Peyer's patch (tissue), 4 donors: ENCODE measurements around the gene POU6F1. TPM values are rescaled to one million over a fixed set of nuclear protein-coding genes. Genes with fewer than 3 reads are reported as not detected.
"Not testable (repeated sequence)": the region's sequence is repeated elsewhere in the genome, so short reads cannot be mapped to it uniquely, and the experiment has no call there.

Experiments
- DNase-seq, 3 donors: peaks; one replicate each; pipeline ENCODE4 v3.0.0-alpha.2; 2017 to 2019
- H3K27ac ChIP-seq, 4 donors: fragments of 200-600 bp; sonication (generic); one replicate each; pipeline ENCODE4 v1.5.1; 2016 to 2019
- H3K27me3 ChIP-seq, 2 donors: fragments of 200-600 bp; sonication (generic); one replicate each; pipeline ENCODE4 v1.5.1; 2019
- H3K36me3 ChIP-seq, 3 donors: fragments of 200-600 bp; sonication (generic); one replicate each; pipeline ENCODE4 v1.5.1; 2016 to 2019
- H3K4me1 ChIP-seq, 4 donors: fragments of 200-600 bp; sonication (generic); one replicate each; pipeline ENCODE4 v1.5.1; 2016 to 2019
- H3K4me3 ChIP-seq, 4 donors: fragments of 200-600 bp; sonication (generic); 1 replicate in 3 of 4; 2 replicates in 1 of 4; pipeline ENCODE4 v1.5.1; 2016 to 2019; ENCODE audit warnings: mild to moderate bottlenecking in 1 of 4
- H3K9me3 ChIP-seq, 4 donors: fragments of 200-600 bp; sonication (generic); one replicate each; pipeline ENCODE4 v1.5.1; 2016 to 2019; ENCODE audit warnings: mild to moderate bottlenecking in 1 of 4
- CTCF ChIP-seq, 6 experiments: fragments of 450-650 bp in 4 of 6; fragments of 200-600 bp in 2 of 6; sonication (generic) in 1 of 6; IDR thresholded peaks; one replicate each; pipeline ENCODE4 v1.5.1; 2017 to 2019; ENCODE audit warnings: antibody characterized with exemption in 6 of 6, mild to moderate bottlenecking in 3 of 6, moderate library complexity in 1 of 6
- POLR2A ChIP-seq, 2 donors: fragments of 450-650 bp; IDR thresholded peaks; one replicate each; pipeline ENCODE4 v1.5.1; 2017; ENCODE audit warnings: antibody characterized with exemption in 2 of 2, mild to moderate bottlenecking in 2 of 2, moderate library complexity in 2 of 2
- total RNA-seq, 4 donors: library from RNA; depleted of rRNA; stranded (reverse); fragments of >200 nt; gene quantifications; one replicate each; pipeline ENCODE4 v1.1.0, GENCODE V29; 2016

POU6F1 gene
- total RNA-seq, 4 donors from 2014 or later = 1.4 to 19.8 (median 6.6) TPM

GRCh38 chr12:51225771-51226170, 7.9 kb upstream of the POU6F1 start:
- H3K4me1 ChIP-seq = no peaks in the 10 kb centered on the region
- no peaks in the 10 kb centered on the region for H3K27me3 ChIP-seq
- TF ChIP-seq POLR2A (IDR thresholded peaks at IDR 0.05) (no peak), CTCF (IDR thresholded peaks at IDR 0.05) (no peak)
- H3K27ac ChIP-seq = no peak overlapping the region
- no peaks in the 10 kb centered on the region for H3K9me3 ChIP-seq
- H3K36me3 ChIP-seq = no peaks in the 10 kb centered on the region
- H3K4me3 ChIP-seq = no peak overlapping the region
- DNase-seq = no peak

GRCh38 chr12:51225234-51225633, 7.4 kb upstream of the POU6F1 start:
- no peaks in the 10 kb centered on the region for H3K9me3 ChIP-seq
- H3K4me1 ChIP-seq = no peaks in the 10 kb centered on the region
- H3K27me3 ChIP-seq = no peaks in the 10 kb centered on the region
- H3K36me3 ChIP-seq = no peaks in the 10 kb centered on the region
- no peak overlapping the region for H3K27ac ChIP-seq
- TF ChIP-seq CTCF (IDR thresholded peaks at IDR 0.05) = no peak
- no peak for TF ChIP-seq POLR2A (IDR thresholded peaks at IDR 0.05)
- peak in 1 of 3 donors; percentile 9 for DNase-seq
- no peak overlapping the region for H3K4me3 ChIP-seq

- Histone ChIP-seq H3K27me3 (no peaks in the 10 kb centered on the region), H3K27ac (no peak overlapping the region)
- TF ChIP-seq POLR2A (IDR thresholded peaks at IDR 0.05) (no peak), CTCF (IDR thresholded peaks at IDR 0.05) (no peak)
Measured at GRCh38 chr12:51224625-51225024, 6.8 kb upstream of the POU6F1 start.

GRCh38 chr12:51222461-51222860, 4.6 kb upstream of the POU6F1 start:
- Histone ChIP-seq H3K9me3 (no peaks in the 10 kb centered on the region), H3K4me3 (no peak overlapping the region), H3K36me3 (no peaks in the 10 kb centered on the region), H3K27ac (no peak overlapping the region), H3K27me3 (no peaks in the 10 kb centered on the region), H3K4me1 (peaks cover 0 to 11% (median 5%) of the 10 kb centered on the region in 4 donors)
- DNase-seq = no peak
- TF ChIP-seq CTCF (IDR thresholded peaks at IDR 0.05) (no peak), POLR2A (IDR thresholded peaks at IDR 0.05) (no peak)

More at GRCh38 chr12:51224625-51225024, 6.8 kb upstream of the POU6F1 start:
- Histone ChIP-seq H3K36me3 (no peaks in the 10 kb centered on the region), H3K4me3 (no peak overlapping the region), H3K9me3 (no peaks in the 10 kb centered on the region), H3K4me1 (no peaks in the 10 kb centered on the region)
- peak in 1 of 3 donors; percentile 6 for DNase-seq

- not testable (repeated sequence) for H3K27me3 ChIP-seq, H3K36me3 ChIP-seq, H3K4me3 ChIP-seq, H3K27ac ChIP-seq, DNase-seq, H3K9me3 ChIP-seq
- H3K4me1 ChIP-seq = peaks cover 0 to 11% (median 5%) of the 10 kb centered on the region in 4 donors
Measured at GRCh38 chr12:51219857-51220256, 2.0 kb upstream of the POU6F1 start.

GRCh38 chr12:51219322-51219721, 1.5 kb upstream of the POU6F1 start:
- peaks cover 0 to 11% (median 5%) of the 10 kb centered on the region in 4 donors for H3K4me1 ChIP-seq
- H3K36me3 ChIP-seq = no peaks in the 10 kb centered on the region
- no peaks in the 10 kb centered on the region for H3K9me3 ChIP-seq
- no peaks in the 10 kb centered on the region for H3K27me3 ChIP-seq
- no peak for DNase-seq
- H3K27ac ChIP-seq = no peak overlapping the region
- H3K4me3 ChIP-seq = no peak overlapping the region
- TF ChIP-seq CTCF (IDR thresholded peaks at IDR 0.05) (no peak), POLR2A (IDR thresholded peaks at IDR 0.05) (no peak)
